Fibroblast of lung (primary cell): ENCODE data around the gene FOXI1.

Source experiments
- CTCF ChIP-seq, 2 donors: IDR thresholded peaks in 1 of 2; conservative IDR thresholded peaks in 1 of 2; 1 replicate in 1 of 2; 2 replicates in 1 of 2; pipeline ENCODE4 v1.5.1; 2011 to 2012; ENCODE audit warnings: low read length in 2 of 2, control low read depth in 1 of 2, inconsistent platforms in 1 of 2, low read depth in 1 of 2, mild to moderate bottlenecking in 1 of 2
- EZH2 ChIP-seq: IDR thresholded peaks from 2 replicates; pipeline ENCODE4 v1.5.1; 2012; ENCODE audit warnings: low read length, control low read depth, mild to moderate bottlenecking; ENCODE audit errors: missing control alignments

DNA sequence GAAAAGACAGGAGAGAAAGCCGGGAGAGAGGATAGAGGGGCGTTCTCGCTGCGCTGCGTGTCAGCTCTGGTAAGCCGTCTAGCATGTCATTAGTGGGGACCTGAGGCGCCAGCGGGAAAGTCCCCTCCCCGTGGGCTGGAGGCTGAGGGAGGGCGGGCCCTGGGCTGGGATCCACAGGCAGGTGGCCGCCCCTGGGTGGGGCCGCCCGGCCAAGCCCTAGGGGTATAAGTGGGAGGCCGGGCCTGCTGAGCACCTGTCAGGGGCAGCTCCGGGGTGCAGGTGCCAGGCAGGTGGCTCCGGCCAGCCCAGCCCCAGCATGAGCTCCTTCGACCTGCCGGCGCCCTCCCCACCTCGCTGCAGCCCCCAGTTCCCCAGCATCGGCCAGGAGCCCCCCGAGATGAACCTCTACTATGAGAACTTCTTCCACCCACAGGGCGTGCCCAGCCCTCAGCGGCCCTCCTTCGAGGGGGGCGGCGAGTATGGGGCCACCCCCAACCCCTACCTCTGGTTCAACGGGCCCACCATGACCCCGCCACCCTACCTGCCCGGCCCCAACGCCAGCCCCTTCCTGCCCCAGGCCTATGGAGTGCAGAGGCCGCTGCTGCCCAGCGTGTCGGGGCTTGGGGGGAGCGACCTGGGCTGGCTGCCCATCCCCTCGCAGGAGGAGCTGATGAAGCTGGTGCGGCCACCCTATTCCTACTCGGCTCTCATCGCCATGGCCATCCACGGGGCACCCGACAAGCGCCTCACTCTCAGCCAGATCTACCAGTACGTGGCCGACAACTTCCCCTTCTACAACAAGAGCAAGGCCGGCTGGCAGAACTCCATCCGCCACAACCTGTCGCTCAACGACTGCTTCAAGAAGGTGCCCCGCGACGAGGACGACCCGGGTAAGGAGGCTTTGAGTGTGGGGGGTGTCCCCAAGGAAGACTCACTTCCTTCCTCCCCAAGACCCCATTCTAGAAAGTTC is at the start of gene FOXI1:
- no peak for TF ChIP-seq CTCF (conservative IDR thresholded peaks at IDR 0.05 in 1 of 2, IDR thresholded peaks at IDR 0.05 in 1 of 2; ENCODE audit: low read depth in 1 of 2, low read length in 2 of 2)
- no peak for TF ChIP-seq EZH2
